HL-60/S4 (cell line): ENCODE results near the gene ZBTB47.

Experiments
- in situ Hi-C: fragments of 300-500 bp; cut with MboI; formaldehyde crosslinking; loops from 2 replicates; pipeline ENCODE4 v1.14.3; 2022; ENCODE audit warnings: low sequenced_read_pairs

ZBTB47 gene

DNA sequence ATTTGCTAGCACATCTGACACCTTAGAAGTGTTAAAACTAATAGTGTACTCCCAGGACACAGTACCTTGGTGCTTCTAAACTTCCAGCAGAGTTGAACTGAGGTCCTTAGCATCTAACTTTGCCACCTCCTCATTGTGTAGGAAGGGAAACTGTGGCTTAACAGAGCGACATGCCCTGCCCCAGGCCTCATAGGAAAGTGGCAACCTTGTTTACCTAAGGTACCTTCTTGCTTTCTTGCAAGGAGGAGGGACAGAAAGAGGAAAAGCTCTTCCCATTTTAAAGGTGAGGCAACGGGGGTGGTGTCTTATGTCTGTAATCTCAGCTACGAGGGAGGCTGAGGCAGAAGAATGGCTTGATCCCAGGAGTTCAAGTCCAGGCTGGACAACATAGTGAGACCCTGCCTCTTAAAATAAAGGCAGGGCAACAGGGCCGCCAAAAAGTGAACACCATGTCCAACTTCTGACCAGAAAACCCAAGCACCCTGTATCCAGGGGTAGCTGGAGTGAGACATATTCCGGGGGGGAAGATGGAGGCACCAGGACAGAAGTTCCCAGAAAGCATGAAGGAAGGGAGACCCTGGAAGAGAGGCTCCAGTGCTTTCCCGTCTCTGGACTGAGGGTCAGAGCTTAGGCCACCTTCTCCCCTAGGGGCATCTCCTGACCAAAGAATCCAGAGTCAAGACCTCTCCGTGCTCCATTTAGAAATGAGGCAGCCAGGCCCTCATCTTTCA is 31.3 kb downstream of the ZBTB47 start:
- in situ Hi-C loops = no loop called here

DNA sequence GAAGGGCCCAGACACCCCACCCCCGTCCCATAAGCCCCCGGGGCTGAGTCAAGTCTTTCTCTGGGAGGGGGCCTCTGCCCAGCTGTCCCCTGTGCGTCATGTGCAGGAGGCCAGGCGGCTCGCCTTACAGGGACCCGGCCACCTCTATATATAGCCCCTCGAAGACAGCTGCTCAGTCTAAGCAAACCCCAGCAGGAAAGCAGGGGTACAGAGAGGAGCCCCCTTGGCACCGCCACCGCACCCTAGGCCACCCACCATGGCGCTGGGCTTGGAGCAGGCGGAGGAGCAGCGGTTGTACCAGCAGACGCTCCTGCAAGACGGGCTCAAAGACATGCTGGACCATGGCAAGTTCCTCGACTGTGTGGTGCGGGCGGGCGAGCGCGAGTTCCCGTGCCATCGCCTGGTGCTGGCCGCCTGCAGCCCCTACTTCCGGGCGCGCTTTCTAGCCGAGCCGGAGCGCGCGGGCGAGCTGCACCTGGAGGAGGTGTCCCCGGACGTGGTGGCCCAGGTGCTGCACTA is 31.9 kb downstream of the ZBTB47 start, which contains the start of gene KLHL40:
Gene KLHL40 (plus strand): TSS at position 175 of the 519 bp plus-strand sequence. CDS start 82 bp downstream, at position 257.
- in situ Hi-C loops = no loop called here

DNA sequence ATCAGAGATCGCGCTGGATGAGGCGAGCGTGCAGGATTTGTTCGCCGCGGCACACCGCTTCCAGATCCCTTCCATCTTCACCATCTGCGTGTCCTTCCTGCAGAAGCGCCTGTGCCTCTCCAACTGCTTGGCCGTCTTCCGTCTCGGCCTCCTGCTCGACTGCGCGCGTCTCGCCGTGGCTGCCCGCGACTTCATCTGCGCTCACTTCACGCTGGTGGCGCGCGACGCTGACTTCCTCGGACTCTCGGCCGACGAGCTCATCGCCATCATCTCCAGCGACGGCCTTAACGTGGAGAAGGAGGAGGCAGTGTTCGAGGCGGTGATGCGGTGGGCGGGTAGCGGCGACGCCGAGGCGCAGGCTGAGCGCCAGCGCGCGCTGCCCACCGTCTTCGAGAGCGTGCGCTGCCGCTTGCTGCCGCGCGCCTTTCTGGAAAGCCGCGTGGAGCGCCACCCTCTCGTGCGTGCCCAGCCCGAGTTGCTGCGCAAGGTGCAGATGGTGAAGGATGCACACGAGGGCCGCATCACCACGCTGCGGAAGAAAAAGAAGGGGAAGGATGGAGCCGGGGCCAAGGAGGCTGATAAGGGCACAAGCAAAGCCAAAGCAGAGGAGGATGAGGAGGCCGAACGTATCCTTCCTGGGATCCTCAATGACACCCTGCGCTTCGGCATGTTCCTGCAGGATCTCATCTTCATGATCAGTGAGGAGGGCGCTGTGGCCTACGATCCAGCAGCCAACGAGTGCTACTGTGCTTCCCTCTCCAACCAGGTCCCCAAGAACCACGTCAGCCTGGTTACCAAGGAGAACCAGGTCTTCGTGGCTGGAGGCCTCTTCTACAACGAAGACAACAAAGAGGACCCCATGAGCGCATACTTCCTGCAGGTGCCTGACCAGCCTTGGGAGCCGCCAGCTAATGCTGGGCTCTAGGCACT is 32.7 kb downstream of the ZBTB47 start:
- in situ Hi-C loops = no loop called here

DNA sequence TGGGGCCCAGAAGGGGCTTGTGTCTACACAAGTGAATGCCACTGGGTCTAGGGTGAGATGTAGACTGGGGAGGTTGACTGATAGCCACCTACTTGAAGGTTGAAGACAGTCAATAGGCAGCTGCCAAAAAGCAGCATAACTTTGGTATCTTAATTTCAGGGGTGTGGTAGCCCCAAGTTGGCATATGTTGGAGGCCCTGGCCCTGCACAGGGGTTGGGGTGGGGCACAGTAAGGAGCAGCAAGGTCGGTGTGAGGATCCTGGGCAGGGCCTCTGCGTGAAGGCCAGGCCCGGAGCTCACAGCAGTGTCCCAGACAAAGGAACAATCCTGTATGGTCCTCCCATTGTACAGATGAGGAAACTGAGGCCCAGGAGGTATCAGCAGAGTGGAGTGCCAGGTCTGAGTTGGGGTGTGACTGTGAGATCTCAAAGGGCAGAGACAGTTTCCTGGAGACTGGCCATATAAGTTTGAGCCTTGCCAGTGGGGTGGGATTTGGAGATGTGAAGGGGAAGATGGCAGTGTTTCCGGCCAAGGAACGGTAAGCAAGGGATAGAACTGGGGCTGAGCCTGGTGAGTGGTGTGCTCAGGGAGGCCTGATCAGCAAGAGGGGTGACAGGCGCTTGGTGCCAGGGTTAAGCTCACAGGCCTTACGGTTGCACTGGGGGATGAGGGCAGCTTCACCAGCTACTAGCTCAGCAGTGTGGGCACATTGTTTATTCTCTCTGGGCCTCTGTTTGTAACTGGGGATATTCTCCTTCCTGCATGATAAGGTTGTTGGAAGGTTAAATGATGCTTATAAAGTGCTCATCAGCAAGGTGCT is 33.5 kb downstream of the ZBTB47 start:
- in situ Hi-C loops = no loop called here

DNA sequence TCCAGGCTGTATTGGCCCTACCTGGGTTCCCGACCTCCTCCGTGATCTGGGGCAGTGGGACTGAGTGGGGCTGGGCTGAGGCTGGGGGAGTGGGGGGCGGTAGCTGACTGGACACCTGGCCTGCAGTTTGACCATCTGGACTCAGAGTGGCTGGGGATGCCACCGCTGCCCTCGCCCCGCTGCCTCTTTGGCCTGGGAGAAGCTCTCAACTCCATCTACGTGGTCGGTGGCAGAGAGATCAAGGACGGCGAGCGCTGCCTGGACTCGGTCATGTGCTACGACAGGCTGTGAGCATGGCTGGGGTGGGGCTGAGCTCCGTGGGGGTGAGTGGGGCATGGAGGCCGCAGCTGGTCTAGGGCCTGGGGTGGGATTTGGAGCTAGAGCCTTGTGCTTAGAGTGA is 34.5 kb downstream of the ZBTB47 start:
- in situ Hi-C loops = no loop called here

DNA sequence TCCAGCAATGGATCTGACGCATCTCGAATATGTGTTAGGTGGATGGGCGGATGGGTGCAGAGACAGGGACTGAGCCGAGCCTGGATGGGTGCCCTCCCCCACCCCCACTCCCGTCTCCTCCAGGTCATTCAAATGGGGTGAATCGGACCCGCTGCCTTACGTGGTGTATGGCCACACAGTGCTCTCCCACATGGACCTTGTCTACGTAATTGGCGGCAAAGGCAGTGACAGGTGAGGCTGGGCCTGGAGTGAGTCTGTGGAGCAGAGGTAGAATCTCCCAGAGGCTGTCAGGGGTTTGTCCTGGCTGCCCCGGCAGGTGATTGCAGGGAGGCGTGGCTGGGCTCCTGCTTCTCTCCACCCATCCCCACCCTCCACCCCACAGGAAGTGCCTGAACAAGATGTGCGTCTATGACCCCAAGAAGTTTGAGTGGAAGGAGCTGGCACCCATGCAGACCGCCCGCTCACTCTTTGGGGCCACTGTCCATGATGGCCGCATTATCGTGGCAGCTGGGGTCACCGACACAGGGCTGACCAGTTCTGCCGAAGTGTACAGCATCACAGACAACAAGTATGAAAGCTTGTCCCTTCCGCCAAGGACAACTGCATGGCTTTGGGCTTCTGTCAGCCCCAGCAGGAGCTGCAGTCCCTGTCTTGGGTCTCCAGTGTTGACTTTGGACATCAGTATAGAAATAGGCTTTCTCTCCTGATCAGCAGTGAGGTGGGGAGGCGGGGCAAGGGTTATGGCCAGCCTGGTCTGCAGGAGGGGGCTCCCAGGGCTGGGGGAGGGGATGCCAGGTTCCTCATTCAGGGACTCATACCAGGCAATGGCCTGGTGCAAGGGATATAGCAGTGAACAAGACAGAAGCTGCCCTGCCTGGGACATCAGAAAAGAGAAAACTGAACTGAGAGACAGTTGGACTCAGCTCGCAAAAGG is 35.3 kb downstream of the ZBTB47 start:
- in situ Hi-C loops = no loop called here

DNA sequence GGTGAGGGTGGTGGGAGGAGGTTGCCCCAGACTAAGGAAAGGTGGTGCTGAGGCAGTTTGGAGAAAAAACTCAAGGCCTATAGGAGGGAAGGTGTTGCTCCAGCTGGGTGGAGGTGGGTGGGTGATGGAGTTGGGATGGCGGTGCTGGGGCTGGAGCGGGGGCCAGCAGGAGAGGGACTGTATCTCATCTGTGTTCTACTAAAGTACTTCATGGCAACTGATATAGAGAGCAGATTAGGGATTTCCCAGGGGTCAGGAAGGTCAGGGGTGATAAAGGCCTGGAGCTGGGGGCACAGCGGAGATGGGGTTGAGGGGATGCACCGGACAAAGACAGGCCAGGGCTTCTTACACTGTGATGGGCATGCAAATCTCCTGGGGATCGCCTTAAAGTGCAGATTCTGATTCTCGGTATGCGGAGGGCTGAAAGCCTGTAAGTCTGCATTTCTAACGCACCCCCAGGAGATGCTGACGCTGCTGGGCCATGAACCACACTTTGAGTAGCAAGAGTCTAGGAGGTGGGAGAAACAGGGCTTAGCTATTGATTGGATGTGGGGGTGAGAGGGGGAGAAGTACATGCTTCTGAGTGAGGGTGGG is 36.0 kb downstream of the ZBTB47 start:
- in situ Hi-C loops = no loop called here

DNA sequence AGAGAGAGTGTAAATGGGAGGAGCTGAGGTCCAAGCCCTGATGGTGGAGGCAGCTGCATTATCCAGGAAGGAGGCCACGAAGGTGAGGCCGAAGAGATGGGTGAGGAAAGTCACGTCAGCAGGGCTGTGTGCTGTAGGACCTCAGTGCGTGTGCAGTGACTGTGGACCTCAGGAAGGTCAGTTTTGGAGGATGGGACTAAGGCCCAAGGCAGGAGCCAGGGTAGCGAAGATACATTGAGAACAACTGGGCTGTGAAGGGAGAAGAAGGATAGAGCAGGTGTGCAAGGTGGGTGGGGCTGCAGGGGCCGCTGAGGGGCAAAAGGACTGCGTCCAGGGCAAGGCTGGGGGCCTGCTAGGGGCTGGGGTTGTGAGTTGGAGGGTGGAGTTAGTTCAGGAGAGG is 36.7 kb downstream of the ZBTB47 start:
- in situ Hi-C loops = no loop called here

DNA sequence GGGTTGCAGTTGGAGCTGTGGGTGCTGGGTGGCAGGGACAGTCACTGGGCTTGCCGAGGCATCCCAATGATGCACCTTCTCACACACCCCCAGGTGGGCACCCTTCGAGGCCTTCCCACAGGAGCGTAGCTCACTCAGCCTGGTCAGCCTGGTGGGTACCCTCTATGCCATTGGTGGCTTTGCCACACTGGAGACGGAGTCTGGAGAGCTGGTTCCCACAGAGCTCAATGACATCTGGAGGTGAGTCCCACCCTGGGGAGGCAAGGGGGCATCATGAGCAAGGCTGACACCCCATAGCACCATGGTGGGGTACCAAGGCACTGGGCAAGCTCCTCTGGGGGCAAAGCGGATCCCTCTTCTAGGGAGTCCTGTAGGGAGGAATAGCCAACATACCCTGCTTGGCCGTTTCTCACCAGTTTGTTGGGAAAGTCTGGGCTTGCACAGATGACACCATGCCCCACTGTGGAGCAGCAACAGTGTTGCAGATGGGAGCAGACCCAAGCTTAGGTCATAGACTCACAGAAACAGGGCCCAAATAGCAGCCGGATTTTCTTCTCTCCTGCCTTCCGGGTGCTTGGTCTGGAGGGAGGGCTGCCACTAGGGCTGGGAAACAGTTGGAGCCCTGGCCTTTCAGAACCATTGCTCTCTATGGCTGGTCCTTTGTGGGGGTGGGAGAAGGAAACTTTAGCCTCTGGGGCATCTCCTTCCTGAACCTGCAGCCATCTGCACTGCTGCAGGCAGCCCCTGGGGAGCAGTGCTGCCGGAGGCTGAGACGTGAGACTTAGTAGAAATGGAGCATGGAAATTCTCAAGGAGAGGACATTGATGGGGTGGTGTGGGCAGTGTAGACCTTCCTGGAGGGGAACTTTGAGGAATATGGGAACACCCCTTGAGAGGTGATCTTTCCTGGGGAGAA is 37.5 kb downstream of the ZBTB47 start:
- in situ Hi-C loops = no loop called here

DNA sequence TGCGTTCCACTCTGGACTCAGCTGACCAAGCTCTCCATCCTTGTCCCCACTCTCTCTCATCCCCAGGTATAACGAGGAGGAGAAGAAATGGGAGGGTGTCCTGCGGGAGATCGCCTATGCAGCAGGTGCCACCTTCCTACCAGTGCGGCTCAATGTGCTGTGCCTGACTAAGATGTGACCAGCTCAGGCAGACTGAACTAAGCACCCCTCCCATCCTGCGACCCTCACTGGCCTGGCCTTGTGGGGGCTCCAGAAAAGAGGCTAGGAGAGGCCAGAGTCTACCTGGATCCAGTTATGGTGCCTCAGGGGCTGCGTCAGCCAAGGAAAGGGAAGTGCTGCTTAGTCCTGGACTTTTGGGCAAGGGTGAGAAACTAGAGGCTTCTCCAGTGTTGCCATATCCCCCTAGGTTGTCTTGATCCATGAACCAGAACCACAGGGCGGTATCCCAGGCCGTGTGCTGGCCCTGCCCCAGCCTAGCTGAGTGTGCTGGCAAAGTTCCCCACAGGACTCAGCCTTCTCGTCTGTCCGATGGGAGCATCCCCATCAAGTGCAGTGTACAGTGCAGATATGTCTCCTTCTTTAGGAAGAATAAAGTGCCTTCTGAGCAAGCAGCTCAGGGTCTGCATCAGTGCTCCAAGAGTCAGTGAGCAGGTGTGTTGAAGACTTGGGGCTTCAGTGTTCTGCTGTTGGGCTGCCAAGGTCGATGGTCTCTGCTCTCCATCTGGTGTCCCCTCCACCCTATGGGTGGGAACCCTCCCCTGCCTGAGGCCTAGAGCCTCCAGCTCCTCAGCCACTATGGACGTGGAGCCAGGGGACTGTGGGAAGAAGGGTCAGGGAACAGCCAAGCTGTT is 38.5 kb downstream of the ZBTB47 start:
- in situ Hi-C loops = no loop called here

DNA sequence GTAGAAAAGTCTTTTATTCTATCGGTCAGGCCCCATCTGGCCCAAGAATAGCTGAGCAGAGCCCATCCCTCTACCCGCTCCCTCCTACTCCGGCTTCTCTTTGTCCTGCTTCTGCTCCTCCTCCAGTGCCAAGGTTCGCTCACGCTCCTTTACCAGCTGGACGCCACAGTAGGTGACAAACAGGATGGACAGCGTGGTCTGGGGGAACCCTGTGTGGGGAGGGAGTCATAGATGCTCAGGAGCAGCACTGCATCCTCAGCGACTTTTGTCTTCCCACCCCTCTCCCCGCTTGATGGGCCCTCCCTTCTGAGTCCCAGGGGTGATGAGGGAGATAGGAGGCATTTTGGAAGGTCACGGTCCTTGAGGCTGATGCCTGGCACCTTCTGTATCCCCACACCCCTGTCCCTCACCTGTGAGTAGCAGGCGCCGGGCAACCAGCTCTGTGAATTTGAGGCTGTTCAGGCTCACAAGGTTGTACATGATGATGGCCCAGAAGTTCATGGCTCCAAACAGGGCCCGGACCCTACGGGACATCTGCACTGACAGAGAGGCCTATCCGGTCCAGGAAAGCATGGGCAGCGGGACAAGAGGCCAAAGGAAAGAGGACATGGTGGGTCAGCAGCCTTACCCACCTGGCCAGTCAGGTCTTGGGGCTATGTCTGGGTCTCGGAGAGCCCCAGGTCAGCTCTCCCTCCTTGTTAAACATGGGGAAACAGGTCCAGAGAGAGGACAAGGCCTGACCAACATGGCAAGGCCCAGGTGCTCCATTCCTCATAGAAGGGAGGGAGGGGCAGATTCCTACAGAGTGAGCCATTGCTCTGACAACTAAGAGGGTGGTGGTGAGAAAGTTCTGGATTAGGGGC is 39.4 kb downstream of the ZBTB47 start:
- in situ Hi-C loops = no loop called here

DNA sequence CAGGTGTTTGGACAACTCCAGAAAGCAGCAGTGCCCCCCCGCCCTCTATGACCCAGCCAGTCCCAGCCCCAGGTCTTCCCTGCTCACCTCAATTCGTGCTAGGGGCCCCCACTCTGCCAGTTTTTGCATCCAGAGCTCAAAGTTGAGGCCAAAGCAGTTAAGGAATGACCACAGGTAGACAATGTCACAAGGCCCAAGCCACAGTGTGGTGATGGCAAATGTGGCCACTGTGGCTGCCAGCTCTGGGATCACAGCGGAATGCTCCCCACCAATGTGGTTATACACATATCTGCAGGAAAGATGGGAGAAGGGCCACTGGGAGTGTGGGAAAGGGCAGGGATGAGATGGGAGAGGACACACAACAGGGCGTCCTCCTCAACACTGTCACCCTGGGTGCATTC is 40.0 kb downstream of the ZBTB47 start:
- in situ Hi-C loops = no loop called here

DNA sequence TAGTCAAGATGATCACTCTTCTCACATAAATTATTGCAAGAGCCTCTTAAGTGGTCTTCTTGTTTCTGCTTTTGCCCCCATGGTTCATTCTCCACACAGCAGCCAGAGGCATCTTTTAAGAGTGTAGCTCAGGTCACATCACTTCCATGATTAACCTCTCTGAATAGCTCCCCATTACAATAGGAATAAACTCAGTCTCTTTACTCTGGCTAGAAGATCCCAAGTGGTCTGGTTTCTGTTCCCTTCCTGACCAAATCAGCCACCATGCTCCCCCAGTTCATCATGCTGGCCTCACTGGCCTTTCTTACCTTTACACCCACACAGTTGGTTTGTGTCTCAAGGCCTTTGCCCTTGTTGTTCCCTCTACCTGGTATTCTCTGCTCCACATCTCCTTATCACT is 40.9 kb downstream of the ZBTB47 start:
- in situ Hi-C loops = no loop called here

DNA sequence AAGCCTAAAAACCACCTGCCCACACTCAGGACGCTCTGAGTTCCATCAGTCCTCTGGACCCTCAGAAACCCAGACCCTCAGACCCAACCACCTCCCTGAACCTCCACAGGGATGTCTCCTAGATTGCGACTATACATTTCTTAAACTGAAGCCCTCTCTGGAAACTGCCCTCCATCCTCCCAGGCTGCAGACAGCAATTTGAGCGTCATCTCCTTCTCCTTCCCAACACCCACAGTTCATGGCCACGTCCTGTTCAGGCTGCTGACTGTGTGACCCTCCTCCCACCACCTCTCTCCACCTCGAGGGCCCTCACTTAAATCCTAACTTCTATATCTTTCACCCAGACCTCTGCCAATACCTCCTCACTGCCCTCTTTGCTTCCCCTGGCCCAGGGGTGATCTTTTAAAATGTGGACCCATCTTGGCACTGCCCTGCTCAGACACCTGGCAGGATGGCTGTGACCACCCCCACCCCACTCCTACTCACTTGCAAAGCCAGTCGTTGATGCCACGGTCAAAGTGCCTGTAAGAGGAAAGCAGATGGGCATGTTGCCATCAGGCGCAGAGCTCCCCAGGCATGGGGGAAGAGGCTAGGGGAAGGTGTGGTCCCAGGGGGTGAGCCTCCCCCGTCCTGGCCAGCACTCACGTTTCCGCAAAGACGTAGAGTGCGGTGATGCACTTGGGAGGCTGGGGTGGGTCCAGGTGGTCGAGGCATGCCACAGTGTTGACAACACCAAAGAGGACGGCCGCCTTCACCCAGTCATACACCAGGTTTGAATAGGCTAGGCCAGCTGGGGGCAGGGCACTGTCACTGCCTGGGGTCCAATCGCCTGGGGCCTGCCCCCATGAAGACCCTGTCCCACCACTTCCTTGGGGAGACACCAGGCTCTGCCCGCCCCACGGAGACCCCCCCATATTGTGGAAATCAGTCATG is 43.1 kb downstream of the ZBTB47 start:
- in situ Hi-C loops = no loop called here

DNA sequence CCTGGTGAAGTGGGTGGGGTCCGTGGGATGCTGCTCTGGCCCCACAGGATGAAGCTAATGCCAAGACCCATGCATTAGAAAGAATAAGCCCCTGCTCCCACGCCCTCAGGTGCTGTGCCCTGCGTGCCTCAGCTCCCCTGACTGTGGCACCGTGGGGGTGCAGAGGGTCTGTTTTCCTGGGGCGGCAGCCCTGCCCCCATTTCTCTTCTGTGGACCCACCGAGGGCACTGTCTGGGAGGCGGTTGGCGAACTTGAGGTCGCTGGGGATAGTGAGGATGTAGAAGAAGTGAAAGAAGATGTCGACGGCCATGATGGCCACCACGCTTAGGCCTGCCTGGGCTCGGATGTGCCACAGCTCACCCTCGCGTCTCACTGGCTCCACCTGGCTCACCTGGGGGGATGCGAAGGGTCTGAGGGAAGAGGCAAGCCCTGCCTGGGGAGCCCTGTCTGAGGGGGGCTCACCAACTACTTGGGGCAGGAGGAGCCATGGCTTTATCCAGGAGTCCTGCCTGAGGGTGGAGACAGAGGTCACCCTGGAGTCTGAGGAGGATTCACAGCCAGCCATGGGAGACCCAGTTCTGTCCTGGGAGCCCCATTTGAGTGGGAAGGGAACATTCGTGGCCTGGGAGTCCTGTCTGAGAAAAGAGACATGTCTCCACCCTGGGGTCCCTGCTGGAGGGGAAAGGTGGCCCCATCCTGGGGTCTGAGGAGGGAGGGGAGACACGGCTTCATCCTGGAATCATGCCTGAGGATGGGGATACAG is 44.0 kb downstream of the ZBTB47 start:
- in situ Hi-C loops = no loop called here
